ENCODE results near the gene LSM5. TPM values are rescaled to one million over a fixed set of nuclear protein-coding genes. Genes with fewer than 3 reads are reported as not detected.

Gene LSM5
- total RNA-seq: 10 to 100 TPM; 18.9 to 19.6 TPM
- polyA plus RNA-seq (ENCODE audit: insufficient read depth, low read depth, low replicate concordance): 42.6 TPM
- long read RNA-seq, donor 1, transcript LSM5-208 (5 exons, 2,258 nt): major isoform, 66 of 88 reads
- long read RNA-seq, donor 1, transcript LSM5-204 (5 exons, 740 nt): minor isoform, 6 of 88 reads
- long read RNA-seq, donor 1, partial matches to known transcripts: 5 of 88 reads
- long read RNA-seq, donor 1, other reads (novel, unspliced or antisense): 7 of 88 reads
- long read RNA-seq, donor 2, transcript LSM5-208 (5 exons, 2,258 nt): major isoform, 41 of 49 reads
- long read RNA-seq, donor 2, partial matches to known transcripts: 0 of 49 reads
- long read RNA-seq, donor 2, other reads (novel, unspliced or antisense): 0 of 49 reads

- Histone ChIP-seq H3K4me3 (peak within 1 kb of the TSS; percentile 77 to 84), H3K36me3 (ENCODE audit: low read depth, missing control alignments) (no peaks in the 10 kb centered on the region), H3K4me1 (no peaks in the 10 kb centered on the region), H3K27ac (peak within 1 kb of the TSS; percentile 53 to 83), H3K27me3 (no peaks in the 10 kb centered on the region), H3K9me3 (no peaks in the 10 kb centered on the region)
- intact Hi-C loops (cut with DNase I; ENCODE audit: low total_unique reads): no loop called here
- peak; percentile 97 for DNase-seq
- WGBS, 2 donors: 0% methylated on average over 32 to 38 of the region's 38 CpGs
- TF ChIP-seq CTCF (IDR thresholded peaks at IDR 0.05) (no peak), POLR2A (IDR thresholded peaks at IDR 0.05) (no peak)
Observed at GRCh38 chr7:32490127-32490796, at the start of gene LSM5. LSM5 (minus strand) TSS chr7:32490380; CDS start chr7:32490365, 15 bp downstream.

- Histone ChIP-seq H3K4me1 (no peaks in the 10 kb centered on the region), H3K36me3 (ENCODE audit: low read depth, missing control alignments) (no peaks in the 10 kb centered on the region), H3K27me3 (no peaks in the 10 kb centered on the region), H3K4me3 (no peak overlapping the region), H3K9me3 (no peaks in the 10 kb centered on the region), H3K27ac (no peak overlapping the region)
- intact Hi-C loops (cut with DNase I; ENCODE audit: low total_unique reads): no loop called here
- WGBS, 2 donors: 87 to 95% methylated on average over 2 of the region's 2 CpGs
- DNase-seq: no peak
- TF ChIP-seq CTCF (IDR thresholded peaks at IDR 0.05) (no peak), POLR2A (IDR thresholded peaks at IDR 0.05) (no peak)
Observed at GRCh38 chr7:32539366-32539765, 49.2 kb upstream of the LSM5 start.

GRCh38 chr7:32537760-32538159 is 47.6 kb upstream of the LSM5 start:
- Histone ChIP-seq H3K4me1 (no peaks in the 10 kb centered on the region), H3K4me3 (no peak overlapping the region), H3K27me3 (no peaks in the 10 kb centered on the region), H3K9me3 (no peaks in the 10 kb centered on the region), H3K27ac (no peak overlapping the region), H3K36me3 (ENCODE audit: low read depth, missing control alignments) (no peaks in the 10 kb centered on the region)
- intact Hi-C loops (cut with DNase I; ENCODE audit: low total_unique reads): no loop called here
- no peak for DNase-seq
- 86 to 89% methylated on average over 4 of the region's 4 CpGs for WGBS, 2 donors
- TF ChIP-seq CTCF (IDR thresholded peaks at IDR 0.05) (no peak), POLR2A (IDR thresholded peaks at IDR 0.05) (no peak)

GRCh38 chr7:32536585-32536984 is 46.4 kb upstream of the LSM5 start:
- Histone ChIP-seq H3K27me3 (no peaks in the 10 kb centered on the region), H3K27ac (no peak overlapping the region), H3K4me1 (no peaks in the 10 kb centered on the region), H3K9me3 (no peaks in the 10 kb centered on the region), H3K36me3 (ENCODE audit: low read depth, missing control alignments) (no peaks in the 10 kb centered on the region), H3K4me3 (no peak overlapping the region)
- WGBS, 2 donors: 55 to 77% methylated on average over 1 of the region's 1 CpG
- TF ChIP-seq CTCF (IDR thresholded peaks at IDR 0.05): no peak
- no peak for TF ChIP-seq POLR2A (IDR thresholded peaks at IDR 0.05)
- intact Hi-C loops (cut with DNase I; ENCODE audit: low total_unique reads): no loop called here
- no peak for DNase-seq
